ENCODE data around the gene CSTF1. TPM values are rescaled to one million over a fixed set of nuclear protein-coding genes. Genes with fewer than 3 reads are reported as not detected.

Gene CSTF1
- total RNA-seq, 1 donor = 49.6 TPM

DNA sequence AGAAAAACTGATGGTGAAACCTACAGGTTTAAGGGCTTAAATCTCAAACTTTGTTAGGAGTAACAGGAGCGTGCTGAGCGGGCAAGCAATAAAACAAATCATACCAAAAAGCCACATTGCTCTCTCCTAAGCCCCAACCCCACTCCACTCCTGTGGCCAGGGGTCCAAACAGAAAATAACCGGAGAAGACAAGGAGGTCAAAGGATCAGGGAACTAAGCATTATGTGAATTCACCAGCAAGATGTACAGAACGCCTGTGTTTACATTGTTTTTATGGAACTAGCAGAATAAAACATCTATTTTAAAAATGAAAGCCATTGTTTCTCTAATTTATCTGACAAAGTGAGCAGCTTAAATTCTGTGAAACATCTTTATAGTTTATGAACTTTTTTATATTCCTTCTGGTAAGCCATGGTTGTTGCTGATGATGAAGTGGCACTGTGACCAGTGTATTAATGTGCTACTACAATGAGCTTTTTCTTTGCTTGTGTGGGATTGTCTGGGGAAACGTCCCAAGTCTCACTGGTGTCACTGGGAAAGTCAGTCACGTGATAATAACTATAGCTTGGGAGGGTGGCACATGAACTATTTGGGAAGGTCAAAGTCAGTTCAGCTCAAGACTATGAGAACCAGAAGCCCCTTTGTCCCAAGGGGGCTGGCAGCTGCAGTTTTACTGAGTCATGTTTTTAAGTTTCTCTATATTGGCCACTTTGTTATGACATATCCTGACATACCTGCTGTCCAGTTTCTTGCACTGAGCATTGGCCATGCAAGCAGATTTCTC is 23.9 kb upstream of the CSTF1 start:
- DNase-seq (ENCODE audit: low read depth) = no peak
- TF ChIP-seq, protein P1, sequence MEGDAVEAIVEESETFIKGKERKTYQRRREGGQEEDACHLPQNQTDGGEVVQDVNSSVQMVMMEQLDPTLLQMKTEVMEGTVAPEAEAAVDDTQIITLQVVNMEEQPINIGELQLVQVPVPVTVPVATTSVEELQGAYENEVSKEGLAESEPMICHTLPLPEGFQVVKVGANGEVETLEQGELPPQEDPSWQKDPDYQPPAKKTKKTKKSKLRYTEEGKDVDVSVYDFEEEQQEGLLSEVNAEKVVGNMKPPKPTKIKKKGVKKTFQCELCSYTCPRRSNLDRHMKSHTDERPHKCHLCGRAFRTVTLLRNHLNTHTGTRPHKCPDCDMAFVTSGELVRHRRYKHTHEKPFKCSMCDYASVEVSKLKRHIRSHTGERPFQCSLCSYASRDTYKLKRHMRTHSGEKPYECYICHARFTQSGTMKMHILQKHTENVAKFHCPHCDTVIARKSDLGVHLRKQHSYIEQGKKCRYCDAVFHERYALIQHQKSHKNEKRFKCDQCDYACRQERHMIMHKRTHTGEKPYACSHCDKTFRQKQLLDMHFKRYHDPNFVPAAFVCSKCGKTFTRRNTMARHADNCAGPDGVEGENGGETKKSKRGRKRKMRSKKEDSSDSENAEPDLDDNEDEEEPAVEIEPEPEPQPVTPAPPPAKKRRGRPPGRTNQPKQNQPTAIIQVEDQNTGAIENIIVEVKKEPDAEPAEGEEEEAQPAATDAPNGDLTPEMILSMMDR (IDR thresholded peaks at IDR 0.05; ENCODE audit: insufficient read depth, low read length) = no peak
- no peak overlapping the region for H3K4me3 ChIP-seq (ENCODE audit: low read depth, low read length)

DNA sequence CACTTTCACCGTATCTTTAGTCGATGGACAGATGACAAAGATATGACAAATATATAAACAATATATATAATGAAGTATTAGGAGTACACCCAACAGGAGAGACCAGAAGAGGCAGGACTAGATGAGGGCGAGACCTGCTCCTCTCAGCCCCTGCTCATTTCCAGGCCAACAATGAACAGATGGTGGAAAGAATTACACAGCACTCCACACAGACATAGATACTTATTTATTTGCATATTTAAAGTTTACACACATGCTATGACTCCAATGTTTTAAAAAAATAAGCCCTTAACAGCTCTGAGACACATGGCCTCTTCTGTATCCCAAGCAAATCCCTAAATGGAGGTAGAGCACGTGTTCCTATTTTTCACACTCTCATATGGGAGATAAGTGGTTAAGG is 23.3 kb upstream of the CSTF1 start:
- DNase-seq (ENCODE audit: low read depth) = no peak
- TF ChIP-seq, protein P1 (IDR thresholded peaks at IDR 0.05; ENCODE audit: insufficient read depth, low read length) = no peak
- no peak overlapping the region for H3K4me3 ChIP-seq (ENCODE audit: low read depth, low read length)

DNA sequence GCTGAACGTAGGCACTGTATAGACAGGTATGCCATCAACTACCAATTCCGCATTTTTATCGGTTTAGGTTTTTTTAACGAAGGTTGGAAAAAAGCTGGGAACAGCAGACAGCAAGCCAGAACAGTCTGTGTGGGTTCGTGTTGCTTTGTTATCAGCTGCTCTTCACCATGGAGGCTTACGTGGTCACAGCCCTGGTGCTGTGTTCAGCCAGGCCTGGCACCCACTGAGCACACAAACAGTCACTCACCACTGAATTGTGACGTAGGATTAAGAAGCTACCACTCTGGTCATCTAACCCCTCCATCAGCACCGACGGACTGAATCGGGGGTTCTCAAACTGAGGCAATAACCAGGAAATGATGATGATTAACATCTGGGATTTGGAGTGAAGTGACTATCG is 20.5 kb upstream of the CSTF1 start:
- TF ChIP-seq, protein P1 (IDR thresholded peaks at IDR 0.05; ENCODE audit: insufficient read depth, low read length) = no peak
- DNase-seq (ENCODE audit: low read depth) = no peak
- H3K4me3 ChIP-seq (ENCODE audit: low read depth, low read length) = no peak overlapping the region

DNA sequence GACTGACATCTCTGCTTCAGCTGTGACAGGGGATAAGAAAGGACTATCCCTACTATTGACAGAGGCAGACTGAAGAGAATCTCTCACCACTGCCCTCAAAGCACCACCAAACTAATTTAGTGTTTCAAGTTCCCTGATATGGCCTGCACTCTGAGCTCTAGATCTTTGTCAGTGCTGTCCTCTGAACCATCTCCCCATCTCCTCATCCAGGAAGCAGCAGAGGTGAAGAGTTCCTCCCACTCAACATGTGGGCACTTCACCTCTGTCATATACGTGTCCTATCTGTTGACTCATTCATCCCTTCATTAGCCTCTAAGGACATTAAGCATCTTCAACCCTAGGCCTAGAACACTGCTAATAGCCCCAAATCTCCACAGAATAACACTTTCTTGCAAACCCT is 19.6 kb upstream of the CSTF1 start:
- TF ChIP-seq, protein P1 (IDR thresholded peaks at IDR 0.05; ENCODE audit: insufficient read depth, low read length) = no peak
- no peak for DNase-seq (ENCODE audit: low read depth)
- H3K4me3 ChIP-seq (ENCODE audit: low read depth, low read length) = no peak overlapping the region

DNA sequence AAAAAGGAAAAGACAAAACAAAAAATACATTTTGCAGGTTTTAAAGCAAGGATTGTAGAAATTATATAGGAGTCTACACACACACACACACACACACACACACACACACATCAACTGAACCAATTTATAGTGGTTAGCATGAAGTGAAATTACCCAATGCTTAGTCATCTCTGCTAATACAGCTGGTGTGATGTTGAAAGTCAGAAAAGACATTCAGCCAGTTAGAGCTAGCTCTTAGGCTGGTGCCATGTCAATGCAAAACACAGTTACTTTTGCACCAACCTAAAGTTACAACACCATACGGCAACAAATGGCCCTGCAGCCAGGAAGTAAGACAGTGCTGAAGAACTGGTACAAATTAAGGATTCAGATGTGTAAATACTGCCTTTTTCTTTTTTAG is 18.5 kb upstream of the CSTF1 start:
- TF ChIP-seq, protein P1 (IDR thresholded peaks at IDR 0.05; ENCODE audit: insufficient read depth, low read length) = no peak
- H3K4me3 ChIP-seq (ENCODE audit: low read depth, low read length) = no peak overlapping the region
- peak; percentile 93 for DNase-seq (ENCODE audit: low read depth)

DNA sequence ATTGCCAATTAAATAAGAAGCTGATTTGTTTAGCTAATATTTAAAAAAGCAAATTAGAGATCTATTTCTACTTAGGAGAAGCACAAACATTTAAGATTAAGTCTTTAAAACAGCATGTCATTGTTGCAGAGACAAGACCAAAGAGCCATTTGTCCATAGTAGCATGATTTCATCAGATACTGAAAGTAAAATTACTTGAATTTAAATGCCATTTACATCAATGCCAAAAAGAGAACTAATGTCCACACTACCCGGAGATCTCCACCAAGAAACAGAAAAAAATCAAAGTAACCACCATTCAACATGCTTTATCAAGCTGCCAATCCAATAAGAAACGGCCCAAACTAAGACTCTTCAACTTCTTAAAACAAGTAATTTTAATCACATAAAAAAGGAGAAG is 16.1 kb upstream of the CSTF1 start:
- TF ChIP-seq, protein P1 (IDR thresholded peaks at IDR 0.05; ENCODE audit: insufficient read depth, low read length) = no peak
- DNase-seq (ENCODE audit: low read depth) = no peak
- no peak overlapping the region for H3K4me3 ChIP-seq (ENCODE audit: low read depth, low read length)

DNA sequence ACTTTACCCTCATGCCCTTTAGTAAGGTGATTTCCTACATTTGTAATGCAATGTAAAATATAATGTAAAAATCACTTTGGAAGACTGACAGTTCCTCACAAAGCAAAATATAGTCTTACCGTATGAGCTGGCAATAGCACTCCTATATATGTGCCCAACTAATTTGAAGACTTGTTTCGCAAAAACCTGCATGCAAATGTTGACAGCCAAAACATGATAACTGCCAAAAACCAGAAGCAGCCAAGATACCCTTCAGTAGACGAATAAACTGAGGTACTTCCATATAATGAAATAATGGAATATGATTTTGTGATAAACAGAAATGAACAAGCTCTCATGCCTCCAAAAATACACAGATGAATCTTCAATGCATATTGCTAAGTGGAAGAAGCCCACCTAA is 14.1 kb upstream of the CSTF1 start:
- DNase-seq (ENCODE audit: low read depth) = no peak
- TF ChIP-seq, protein P1 (IDR thresholded peaks at IDR 0.05; ENCODE audit: insufficient read depth, low read length) = no peak
- H3K4me3 ChIP-seq (ENCODE audit: low read depth, low read length) = no peak overlapping the region
